OCI-M1 (cell line): ENCODE results near the gene SEZ6L.

Experiments
- DNase-seq: peaks from one replicate; lab custom pipeline; 2025; lab: John Stamatoyannopoulos, UW

SEZ6L gene

DNA sequence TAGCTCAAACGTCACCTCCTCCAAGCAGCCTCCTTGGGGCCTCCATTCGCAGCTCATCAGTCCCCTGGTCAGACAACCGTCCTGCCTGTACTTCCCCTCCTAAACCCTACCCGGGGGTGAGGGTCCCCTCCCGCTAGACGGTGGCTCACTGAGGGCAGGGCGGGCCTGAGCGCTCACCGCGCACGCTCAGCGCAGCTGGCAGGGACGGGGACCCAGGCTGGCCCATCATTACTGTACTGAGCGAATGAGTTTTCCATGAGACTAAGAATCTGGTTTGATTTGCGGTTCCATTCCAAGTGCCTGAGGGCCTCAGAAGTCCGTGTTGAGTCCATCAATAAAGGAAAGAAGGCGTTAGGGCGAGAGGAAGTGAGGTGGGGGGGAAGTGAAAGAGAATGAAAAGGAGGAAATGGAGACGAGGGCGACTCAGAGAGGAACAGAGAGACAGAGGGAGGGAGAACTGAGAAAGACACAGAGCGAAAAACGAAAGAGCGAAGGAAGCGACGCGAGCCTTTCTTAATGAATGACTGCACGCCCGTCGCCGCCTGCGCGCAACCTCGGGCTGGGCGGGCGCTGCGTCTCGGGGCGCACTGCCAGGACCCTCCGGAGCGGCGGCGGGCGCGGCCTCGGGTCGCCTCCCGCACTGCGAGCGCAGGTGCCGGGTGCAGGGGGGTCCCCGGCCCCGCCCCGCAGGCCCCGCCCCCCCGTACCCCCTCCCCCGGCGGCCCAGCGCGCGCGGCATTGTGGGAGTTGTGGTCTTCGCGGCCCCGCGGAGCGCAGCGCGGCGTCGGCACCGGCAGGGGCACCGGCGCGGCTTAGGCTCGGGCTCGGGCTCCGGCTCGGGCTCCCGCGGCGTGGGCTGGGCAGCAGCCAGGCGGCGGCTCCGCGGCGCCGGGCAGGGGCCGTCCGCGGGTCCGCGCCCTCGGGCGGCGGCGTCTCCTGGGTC lies 259.5 kb downstream of the SEZ6L start, which contains the start of gene ASPHD2:
TSS of gene ASPHD2 (plus strand) at position 746 of the 943 bp plus-strand sequence. CDS start 4,356 bp downstream, outside the sequence.
- peak; percentile 93 for DNase-seq

DNA sequence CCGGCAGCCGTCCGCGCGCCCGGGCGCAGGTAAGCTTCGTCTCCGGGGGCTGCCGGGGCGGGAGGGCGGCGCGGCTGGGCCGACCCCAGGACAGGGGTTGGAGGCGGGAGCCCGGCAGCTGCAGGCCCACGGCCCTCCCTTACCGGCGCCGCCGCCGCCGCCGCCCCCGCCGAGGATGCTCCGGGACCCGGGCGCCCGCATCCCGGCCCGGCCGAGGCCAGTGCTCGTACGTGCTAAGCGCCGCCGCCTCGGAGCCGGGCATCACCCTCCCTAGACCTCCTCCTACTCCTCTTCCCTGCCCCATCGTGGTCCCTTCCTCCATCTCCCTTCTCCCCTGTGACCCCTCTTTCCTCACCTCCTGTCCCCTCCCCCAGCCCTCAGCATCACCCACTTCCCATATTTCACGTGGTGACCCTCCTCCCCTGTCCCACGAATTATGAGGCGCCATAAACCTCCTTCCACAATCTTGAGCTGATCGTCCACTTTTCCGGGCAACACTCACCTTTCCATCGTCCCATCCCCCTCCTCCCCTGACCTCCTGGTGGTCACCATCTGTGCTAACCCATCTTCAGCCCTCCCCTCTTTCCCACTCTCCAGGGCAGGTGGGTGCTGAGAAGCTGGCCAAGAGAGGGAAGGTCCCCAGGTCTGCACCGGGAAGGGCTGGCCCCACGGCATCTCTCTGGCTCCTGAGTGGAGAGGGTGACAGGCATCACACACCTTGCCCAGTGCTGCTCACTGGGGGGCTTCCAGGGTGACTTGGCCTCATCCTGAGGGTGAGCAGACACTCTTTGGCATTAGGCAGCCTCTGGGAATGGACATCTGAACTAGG lies 260.4 kb downstream of the SEZ6L start:
- no peak for DNase-seq

DNA sequence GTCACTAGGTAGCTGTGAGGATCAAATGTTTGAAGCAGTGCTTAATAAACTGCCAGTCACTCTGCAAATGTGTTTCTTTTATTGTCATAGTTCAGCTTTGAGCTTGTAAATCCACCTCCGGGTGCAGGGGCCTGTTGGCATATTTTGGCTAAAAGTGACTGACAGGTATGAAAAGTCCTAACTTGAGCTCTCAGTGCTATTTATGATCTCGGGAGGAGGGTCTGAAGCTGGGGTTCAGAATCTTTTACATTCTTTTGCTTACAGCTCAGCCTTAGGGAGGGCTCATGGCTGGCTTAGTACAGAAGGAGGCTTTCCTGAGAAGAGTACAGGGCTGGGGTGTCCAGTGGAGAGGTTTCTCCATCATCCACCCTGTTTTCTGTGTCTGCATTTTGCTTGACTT lies 261.3 kb downstream of the SEZ6L start:
- peak; percentile 64 for DNase-seq

DNA sequence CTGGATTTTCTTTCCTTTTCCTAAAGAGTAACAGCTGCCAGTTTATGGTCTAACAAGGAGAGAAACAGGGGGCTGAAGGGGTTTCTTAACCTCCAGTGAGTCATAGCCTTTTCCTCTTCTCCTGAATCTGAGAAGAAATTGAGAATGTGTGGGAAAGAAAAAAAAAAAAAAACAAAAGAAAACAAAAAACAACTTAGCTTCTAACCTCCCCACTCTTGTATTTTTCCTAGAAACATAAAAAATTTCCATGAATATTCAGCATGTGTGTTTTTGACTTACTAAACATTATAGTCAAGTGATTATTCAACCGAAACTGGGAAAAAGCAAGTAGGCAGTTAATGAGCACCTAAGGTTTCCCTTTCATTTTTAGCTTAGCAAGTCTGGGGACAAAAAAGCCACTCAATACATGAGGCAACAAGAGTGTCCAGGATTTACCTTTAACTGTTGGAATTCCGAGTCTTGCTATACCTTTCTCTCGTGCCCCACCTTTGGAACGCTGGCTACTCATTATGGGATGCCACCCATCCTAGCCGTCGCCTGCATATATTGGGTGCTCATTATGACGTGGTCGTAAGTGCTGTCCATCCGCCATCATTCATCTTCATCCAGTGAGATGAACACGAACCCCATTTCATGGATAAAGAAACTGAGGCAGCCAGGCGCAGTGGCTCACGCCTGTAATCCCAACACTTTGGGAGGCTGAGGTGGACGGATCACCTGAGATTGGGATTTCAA lies 262.2 kb downstream of the SEZ6L start:
- DNase-seq = peak; percentile 71

DNA sequence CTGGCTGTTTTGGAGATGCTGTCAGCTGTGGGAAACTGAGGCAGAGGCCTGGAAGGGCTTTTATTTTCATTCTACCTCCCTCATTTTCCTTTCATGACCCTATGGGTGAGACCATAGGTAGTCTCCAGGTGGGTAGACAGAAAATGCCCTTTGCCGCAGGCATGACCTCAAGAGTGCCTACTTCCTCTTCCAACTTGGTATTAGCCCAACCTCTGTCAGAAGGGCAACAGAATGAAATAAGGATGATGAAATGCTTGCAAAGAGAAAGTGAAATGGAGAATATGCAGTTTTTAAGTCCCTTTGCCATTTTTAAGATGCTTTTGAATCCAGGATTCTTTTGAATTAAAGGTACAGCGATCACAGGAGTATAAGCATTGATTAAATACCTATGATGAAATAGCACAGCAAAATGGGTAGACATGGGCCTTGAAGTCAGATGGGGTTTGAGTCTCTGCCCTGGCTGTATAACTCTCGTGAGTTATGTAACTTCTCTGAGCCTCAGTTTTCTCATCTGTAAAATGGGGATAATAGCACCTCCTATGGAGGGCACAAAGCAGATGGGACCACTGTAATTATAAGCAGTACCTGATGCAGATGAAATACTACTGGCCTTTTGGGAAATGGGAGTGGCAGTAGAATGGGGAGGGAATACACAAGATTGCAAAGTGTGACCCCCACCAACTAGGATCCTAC lies 263.5 kb downstream of the SEZ6L start:
- peak; percentile 88 for DNase-seq
